ENCODE measurements around the gene TMEM187.

The TMEM187 gene

GRCh38 chrX:153955228-153955732 is 17.3 kb upstream of the TMEM187 start:
- no peak for DNase-seq

- no peak for DNase-seq
Measured at GRCh38 chrX:153956044-153956907, 16.3 kb upstream of the TMEM187 start.

GRCh38 chrX:153957224-153957623 is 15.3 kb upstream of the TMEM187 start:
- DNase-seq, result no peak

- DNase-seq, result no peak
Measured at GRCh38 chrX:153958605-153959004, 13.9 kb upstream of the TMEM187 start.

- no peak for DNase-seq
Measured at GRCh38 chrX:153959649-153960048, 12.9 kb upstream of the TMEM187 start.

- DNase-seq, result no peak
Measured at GRCh38 chrX:153960077-153960476, 12.5 kb upstream of the TMEM187 start.

GRCh38 chrX:153960786-153961185 is 11.8 kb upstream of the TMEM187 start:
- DNase-seq, result no peak

- DNase-seq, result no peak
Measured at GRCh38 chrX:153961292-153961691, 11.3 kb upstream of the TMEM187 start.

- no peak for DNase-seq
Measured at GRCh38 chrX:153963546-153963945, 9.0 kb upstream of the TMEM187 start.

- no peak for DNase-seq
Measured at GRCh38 chrX:153964105-153964504, 8.4 kb upstream of the TMEM187 start.

GRCh38 chrX:153965406-153965805 is 7.1 kb upstream of the TMEM187 start:
- no peak for DNase-seq

- DNase-seq, result no peak
Measured at GRCh38 chrX:153966283-153966688, 6.3 kb upstream of the TMEM187 start.

GRCh38 chrX:153966841-153967535 is 5.6 kb upstream of the TMEM187 start:
- DNase-seq, result no peak

GRCh38 chrX:153967536-153968224 is 4.9 kb upstream of the TMEM187 start:
- DNase-seq, result no peak

- no peak for DNase-seq
Measured at GRCh38 chrX:153968255-153968654, 4.3 kb upstream of the TMEM187 start.

- peak; percentile 12 for DNase-seq
Measured at GRCh38 chrX:153968754-153969124, 3.8 kb upstream of the TMEM187 start.

- no peak for DNase-seq
Measured at GRCh38 chrX:153969125-153969903, 3.2 kb upstream of the TMEM187 start.

GRCh38 chrX:153969904-153970356 is 2.6 kb upstream of the TMEM187 start:
- DNase-seq, result no peak

- DNase-seq, result peak; percentile 32
Measured at GRCh38 chrX:153970357-153971123, 2.0 kb upstream of the TMEM187 start.

GRCh38 chrX:153971124-153971449 is 1.5 kb upstream of the TMEM187 start:
- peak; percentile 58 for DNase-seq

GRCh38 chrX:153971450-153972367 is 845 bp upstream of the TMEM187 start, which contains the start of gene HCFC1:
Gene HCFC1, minus strand, starts transcription at chrX:153971818. Its CDS starts 978 bp downstream, at chrX:153970840.
- peak; percentile 89 for DNase-seq

All from COR-L47 (cell line).